GM12892 (cell line): Measurements from ENCODE around the gene TEX13D.

ENCODE experiments used
- POLR2AphosphoS5 ChIP-seq: IDR thresholded peaks from 2 replicates; pipeline ENCODE4 v1.6.1; 2011; ENCODE audit warnings: low read depth, low read length, control low read depth
- TAF1 ChIP-seq: IDR thresholded peaks from 2 replicates; pipeline ENCODE4 v1.6.1; 2011; ENCODE audit warnings: low read depth, mild to moderate bottlenecking, control low read depth, low read length, borderline replicate concordance

DNA sequence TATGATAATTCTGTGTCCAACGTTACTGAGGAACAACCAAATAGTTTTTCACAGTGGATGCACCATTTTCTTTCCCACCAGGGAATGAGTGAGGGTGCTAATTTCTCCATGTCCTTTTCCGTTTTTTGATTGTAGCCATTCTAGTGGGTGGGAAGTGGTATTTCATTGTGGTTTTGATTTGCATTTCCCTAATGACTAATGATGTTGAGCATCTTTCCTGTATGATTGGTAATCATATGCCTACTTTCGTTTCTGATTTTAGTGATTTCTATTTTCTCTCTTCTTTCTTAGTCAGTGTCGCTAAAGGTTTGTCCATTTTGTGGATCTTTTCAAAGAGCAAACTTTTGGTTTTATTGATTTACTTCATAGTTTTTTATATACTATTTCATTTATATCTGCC, 32.1 kb upstream of the TEX13D start:
- TF ChIP-seq POLR2AphosphoS5 (no peak), TAF1 (no peak)
